ENCODE measurements around the gene DNM1. TPM values are rescaled to one million over a fixed set of nuclear protein-coding genes. Genes with fewer than 3 reads are reported as not detected.

DNM1 gene
- total RNA-seq, 1 donor from 2014 or later: 33.4 TPM

DNA sequence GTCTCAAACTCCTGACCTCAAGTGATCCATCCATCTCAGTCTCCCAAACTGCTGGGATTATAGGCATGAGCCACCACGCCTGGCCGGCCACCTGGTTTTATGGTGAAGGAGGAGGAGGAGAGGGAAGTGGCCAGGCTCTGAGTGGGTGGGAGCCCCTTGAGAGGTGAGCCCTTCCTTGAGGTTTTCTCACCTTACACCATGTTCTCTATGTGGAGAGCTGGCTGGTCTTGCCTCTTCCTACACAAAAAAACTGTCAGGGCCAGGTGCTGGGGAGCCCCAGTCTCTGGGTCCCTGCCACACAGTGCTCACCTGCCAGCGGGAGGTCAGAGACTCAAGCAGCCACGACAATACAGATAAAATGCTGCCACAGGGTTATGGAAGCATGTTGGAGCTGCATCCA is 91.0 kb downstream of the DNM1 start:
- TF ChIP-seq POLR2AphosphoS5 (IDR thresholded peaks at IDR 0.05; ENCODE audit: insufficient read depth in 1 of 2, low read depth in 1 of 2) (no peak), POLR2A (IDR thresholded peaks at IDR 0.05) (no peak), CTCF (IDR thresholded peaks at IDR 0.05) (no peak)
- DNase-seq (ENCODE audit: extremely low spot score in 2 of 2): no peak
- no peaks in the 10 kb centered on the region for H3K36me3 ChIP-seq
- H3K27ac ChIP-seq: no peak overlapping the region
- intact Hi-C loops (cut with DNase I): no loop called here
- no peaks in the 10 kb centered on the region for H3K9me3 ChIP-seq
- H3K4me3 ChIP-seq: no peak overlapping the region
- no peaks in the 10 kb centered on the region for H3K4me1 ChIP-seq
- no peaks in the 10 kb centered on the region for H3K27me3 ChIP-seq

GRCh38 chr9:128296340-128297220 is 93.4 kb downstream of the DNM1 start:
- no peaks in the 10 kb centered on the region for H3K36me3 ChIP-seq
- DNase-seq (ENCODE audit: extremely low spot score in 2 of 2): no peak
- no peaks in the 10 kb centered on the region for H3K4me1 ChIP-seq
- H3K27ac ChIP-seq: no peak overlapping the region
- TF ChIP-seq POLR2A (IDR thresholded peaks at IDR 0.05): no peak
- TF ChIP-seq POLR2AphosphoS5 (IDR thresholded peaks at IDR 0.05; ENCODE audit: insufficient read depth in 1 of 2, low read depth in 1 of 2): no peak
- TF ChIP-seq CTCF (IDR thresholded peaks at IDR 0.05): no peak
- H3K27me3 ChIP-seq: no peaks in the 10 kb centered on the region
- intact Hi-C loops (cut with DNase I): no loop called here
- no peak overlapping the region for H3K4me3 ChIP-seq
- no peaks in the 10 kb centered on the region for H3K9me3 ChIP-seq

GRCh38 chr9:128297221-128297773 is 94.1 kb downstream of the DNM1 start:
- TF ChIP-seq POLR2AphosphoS5 (IDR thresholded peaks at IDR 0.05; ENCODE audit: insufficient read depth in 1 of 2, low read depth in 1 of 2): no peak
- no peak for TF ChIP-seq POLR2A (IDR thresholded peaks at IDR 0.05)
- TF ChIP-seq CTCF (IDR thresholded peaks at IDR 0.05): no peak
- no peaks in the 10 kb centered on the region for H3K9me3 ChIP-seq
- no peaks in the 10 kb centered on the region for H3K36me3 ChIP-seq
- H3K27ac ChIP-seq: no peak overlapping the region
- no peaks in the 10 kb centered on the region for H3K4me1 ChIP-seq
- intact Hi-C loops (cut with DNase I): no loop called here
- H3K27me3 ChIP-seq: no peaks in the 10 kb centered on the region
- DNase-seq (ENCODE audit: extremely low spot score in 2 of 2): no peak
- H3K4me3 ChIP-seq: no peak overlapping the region

DNA sequence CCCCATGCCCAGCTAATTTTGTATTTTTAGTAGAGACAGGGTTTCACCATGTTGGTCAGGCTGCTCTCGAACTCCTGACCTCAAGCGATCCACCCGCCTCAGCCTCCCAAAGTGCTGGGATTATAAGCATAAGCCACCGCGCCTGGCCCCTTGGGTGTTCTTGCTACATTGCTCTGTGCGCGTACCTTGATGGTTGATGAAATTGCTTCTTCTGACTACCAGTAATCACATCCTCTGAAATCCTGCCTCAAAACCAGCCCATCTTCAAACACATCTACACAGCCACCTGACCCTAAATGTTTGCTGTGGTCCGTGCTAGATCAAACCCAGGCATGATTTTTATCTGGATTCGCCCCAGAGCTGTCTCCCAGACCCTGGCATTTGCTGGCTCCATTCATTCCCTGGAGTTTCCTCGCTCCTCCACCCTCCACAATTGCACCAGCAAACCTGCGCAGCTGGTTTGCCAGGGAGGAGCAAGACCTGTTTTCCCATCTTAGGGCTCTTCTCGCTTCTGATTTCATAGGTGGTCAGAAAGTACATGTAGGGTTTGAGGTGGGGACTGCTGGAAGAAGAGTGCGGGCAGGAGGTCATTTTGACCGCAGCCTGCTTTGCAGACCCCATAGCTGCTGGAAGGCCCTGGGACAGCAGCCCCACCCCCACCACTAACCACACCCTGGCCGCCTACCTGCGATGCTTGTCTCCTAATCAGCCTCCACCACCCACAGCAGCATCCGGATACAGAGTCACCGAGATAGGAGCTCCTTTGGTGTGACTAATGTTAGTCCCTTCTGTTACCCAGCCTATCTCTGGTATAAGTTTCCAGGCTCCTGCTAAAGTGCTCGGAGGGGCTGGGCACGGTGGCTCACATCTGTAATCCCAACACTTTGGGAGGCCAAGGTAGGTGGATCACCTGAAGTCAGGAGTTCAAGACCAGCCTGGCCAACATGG is 95.6 kb downstream of the DNM1 start:
- H3K9me3 ChIP-seq: no peaks in the 10 kb centered on the region
- no peak for DNase-seq (ENCODE audit: extremely low spot score in 2 of 2)
- no peak overlapping the region for H3K27ac ChIP-seq
- no peaks in the 10 kb centered on the region for H3K4me1 ChIP-seq
- H3K4me3 ChIP-seq: no peak overlapping the region
- H3K36me3 ChIP-seq: no peaks in the 10 kb centered on the region
- TF ChIP-seq POLR2A (IDR thresholded peaks at IDR 0.05) (no peak), POLR2AphosphoS5 (IDR thresholded peaks at IDR 0.05; ENCODE audit: insufficient read depth in 1 of 2, low read depth in 1 of 2) (no peak), CTCF (IDR thresholded peaks at IDR 0.05) (no peak)
- intact Hi-C loops (cut with DNase I): no loop called here
- H3K27me3 ChIP-seq: no peaks in the 10 kb centered on the region
